GM12874 (cell line): Measurements from ENCODE around the gene GIPC2.

Experiments
- TF ChIP-seq, protein P1 (sequence below): IDR thresholded peaks from 2 replicates; pipeline ENCODE4 v1.5.1; 2011; ENCODE audit warnings: low read depth, mild to moderate bottlenecking, control low read depth, low read length, moderate library complexity; ENCODE audit not compliant: insufficient read depth

Gene GIPC2

DNA sequence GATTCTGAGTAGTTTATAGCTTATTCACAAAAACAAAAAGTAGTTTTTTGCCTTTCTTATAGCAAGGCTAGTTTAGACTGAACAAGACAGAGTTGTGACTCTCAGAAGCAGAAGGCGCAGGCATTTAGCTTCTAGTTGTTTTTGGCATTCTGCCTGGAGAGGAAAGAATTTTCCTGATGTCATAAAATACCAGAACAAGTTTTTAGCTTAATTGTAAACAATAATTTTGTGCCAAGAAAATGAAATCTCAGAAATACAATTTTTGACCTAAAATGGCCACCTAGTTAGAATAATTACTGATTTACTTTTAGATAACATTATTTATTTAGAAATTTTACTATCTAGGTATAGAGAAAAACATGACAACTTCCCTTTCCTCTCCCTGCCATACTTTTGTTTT lies 40.0 kb upstream of the GIPC2 start:
- TF ChIP-seq, protein P1, sequence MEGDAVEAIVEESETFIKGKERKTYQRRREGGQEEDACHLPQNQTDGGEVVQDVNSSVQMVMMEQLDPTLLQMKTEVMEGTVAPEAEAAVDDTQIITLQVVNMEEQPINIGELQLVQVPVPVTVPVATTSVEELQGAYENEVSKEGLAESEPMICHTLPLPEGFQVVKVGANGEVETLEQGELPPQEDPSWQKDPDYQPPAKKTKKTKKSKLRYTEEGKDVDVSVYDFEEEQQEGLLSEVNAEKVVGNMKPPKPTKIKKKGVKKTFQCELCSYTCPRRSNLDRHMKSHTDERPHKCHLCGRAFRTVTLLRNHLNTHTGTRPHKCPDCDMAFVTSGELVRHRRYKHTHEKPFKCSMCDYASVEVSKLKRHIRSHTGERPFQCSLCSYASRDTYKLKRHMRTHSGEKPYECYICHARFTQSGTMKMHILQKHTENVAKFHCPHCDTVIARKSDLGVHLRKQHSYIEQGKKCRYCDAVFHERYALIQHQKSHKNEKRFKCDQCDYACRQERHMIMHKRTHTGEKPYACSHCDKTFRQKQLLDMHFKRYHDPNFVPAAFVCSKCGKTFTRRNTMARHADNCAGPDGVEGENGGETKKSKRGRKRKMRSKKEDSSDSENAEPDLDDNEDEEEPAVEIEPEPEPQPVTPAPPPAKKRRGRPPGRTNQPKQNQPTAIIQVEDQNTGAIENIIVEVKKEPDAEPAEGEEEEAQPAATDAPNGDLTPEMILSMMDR = no peak

DNA sequence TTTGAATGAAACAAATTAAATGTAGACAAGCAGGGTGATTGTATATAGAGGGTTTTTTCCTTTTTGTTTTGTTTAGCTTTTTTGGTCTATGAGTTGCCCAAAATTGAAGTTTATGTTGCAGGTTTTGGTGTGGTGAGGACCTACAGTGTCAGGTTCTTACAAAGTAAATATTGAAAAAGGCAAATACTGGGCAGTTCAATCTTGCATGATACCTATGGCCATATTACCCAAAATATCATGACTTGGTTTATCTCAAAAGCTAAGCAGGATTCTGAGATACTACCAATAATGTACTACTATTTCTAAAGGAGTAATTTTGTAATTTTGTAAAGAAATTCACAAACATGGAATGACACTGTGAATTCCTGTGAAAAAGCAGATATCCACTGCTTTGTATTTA lies 39.2 kb upstream of the GIPC2 start:
- TF ChIP-seq, protein P1 = no peak

DNA sequence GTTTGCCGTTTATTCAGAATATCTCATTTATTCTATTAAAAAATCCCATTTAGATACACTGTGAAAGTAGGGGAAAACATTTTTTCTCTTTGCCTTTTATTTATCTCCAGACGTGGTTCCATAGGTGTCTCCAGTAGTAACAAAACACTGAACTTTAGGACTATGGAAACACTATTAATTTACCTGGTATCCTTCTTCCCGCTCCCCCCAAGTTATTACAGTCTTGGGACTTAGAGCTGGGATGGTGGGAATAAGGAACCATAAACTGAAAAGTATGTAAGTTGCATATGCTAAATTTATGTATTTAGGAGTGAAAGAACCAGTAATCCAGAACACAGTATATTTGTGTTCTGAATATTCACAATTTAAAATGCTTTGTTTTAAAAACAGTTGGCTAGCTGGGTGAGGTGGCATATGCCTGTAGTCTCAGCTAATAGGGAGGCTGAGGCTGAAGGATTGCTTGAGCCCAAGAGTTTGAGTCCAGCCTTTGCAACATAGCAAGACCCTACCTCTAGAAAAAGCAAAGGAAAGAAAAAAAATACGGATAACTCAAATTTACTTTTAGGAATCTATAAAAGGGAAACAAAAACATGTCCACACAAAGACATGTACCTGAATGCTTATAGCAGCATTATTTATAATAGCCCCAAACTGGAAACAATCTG lies 38.0 kb upstream of the GIPC2 start:
- TF ChIP-seq, protein P1 = no peak

DNA sequence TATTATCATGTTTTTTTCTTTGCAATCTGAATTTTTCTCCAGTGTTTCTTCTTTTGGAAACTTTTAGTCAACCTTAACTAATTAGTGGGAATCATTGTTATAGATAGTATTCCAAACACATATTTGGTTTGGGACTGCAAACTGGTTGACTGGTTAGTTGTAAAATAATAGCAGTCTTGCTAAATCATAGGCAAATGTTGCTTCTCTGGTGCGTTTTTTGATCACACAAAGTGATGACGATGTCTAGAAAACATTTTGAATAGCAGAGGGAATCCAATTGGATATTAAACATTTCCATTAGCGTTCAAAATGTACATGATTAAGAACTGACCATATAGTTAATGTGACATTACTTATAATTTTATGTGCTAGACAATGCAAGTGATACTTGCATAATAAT lies 36.5 kb upstream of the GIPC2 start:
- TF ChIP-seq, protein P1 = no peak

DNA sequence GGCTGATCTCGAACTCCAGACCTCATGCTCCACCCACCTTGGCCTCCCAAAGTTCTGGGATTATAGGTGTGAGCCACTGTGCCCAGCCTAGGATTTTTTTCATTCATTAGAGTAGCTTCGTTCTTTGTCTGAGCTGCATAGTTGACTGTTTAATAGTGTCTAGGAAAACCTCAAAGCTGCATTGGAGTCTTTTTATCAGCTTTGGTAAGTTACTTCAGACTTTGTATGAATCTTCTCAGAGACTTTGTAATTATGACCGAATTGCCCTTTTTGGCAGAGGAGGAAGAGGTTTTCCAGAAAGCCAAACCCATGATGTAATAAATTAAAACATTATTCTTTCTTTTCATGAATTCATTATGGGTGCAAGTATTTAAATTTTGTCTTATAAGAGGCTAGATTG lies 35.9 kb upstream of the GIPC2 start:
- TF ChIP-seq, protein P1 = no peak

DNA sequence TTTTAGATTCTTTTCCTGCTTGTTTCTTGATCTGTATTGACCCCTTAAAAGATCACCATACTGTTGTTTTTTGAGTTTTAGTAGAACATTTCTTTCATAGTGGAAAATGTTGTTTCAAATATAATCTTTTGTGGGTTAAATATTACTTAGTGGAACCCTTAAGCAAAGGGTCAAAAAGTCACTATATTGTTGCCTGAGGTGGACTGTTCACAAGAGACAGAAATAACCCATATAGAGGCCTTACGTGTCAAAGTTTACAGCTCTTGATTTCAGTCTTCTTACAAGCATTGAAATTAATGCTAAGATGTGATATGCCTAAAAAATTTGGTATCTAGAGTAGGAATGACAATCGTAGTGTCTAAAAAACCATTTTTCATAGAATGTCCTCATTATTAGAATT lies 34.7 kb upstream of the GIPC2 start:
- TF ChIP-seq, protein P1 = no peak

DNA sequence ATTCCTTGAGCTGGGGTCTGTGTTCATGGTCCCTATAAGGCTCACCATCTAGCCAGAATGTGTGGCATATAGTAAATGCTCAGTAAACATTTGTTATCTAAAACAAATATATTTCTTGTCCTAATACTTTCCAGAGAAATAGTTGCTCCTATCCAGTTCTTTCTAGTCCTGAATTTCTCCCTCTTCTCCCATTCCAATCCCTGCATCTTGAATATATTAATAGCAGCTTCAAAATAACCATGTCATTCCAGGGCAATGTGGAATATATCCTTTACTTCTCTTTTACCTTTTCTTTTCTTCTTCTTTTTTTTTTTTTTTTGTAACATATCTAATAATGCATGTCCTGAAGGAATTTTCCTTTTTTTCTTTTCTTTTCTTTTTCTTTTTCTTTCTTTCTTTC lies 30.6 kb upstream of the GIPC2 start:
- TF ChIP-seq, protein P1 = no peak
